SU-DHL-6 (cell line): ENCODE data around the gene BLTP2.

Source experiments
- H2AFZ ChIP-seq: fragments of 200-600 bp; sonication (generic); 2 replicates; pipeline ENCODE4 v1.6.1; 2014; ENCODE audit warnings: low read depth, mild to moderate bottlenecking, moderate library complexity, mixed read lengths, antibody characterized with exemption, low read length; ENCODE audit not compliant: severe bottlenecking
- H3F3A ChIP-seq: fragments of 200-600 bp; shearing (Covaris generic); 2 replicates; pipeline ENCODE4 v1.6.0; 2016; ENCODE audit warnings: antibody characterized with exemption, mild to moderate bottlenecking; ENCODE audit not compliant: insufficient read depth
- H3K27ac ChIP-seq: fragments of 200-600 bp; sonication (generic); 2 replicates; pipeline ENCODE4 v1.5.1; 2016; ENCODE audit warnings: low read depth, mild to moderate bottlenecking, low read length, moderate library complexity, mixed read lengths
- H3K27me3 ChIP-seq: fragments of 200-600 bp; sonication (generic), shearing (Covaris generic); 2 replicates; pipeline ENCODE4 v1.6.0; 2014; ENCODE audit warnings: mild to moderate bottlenecking, low read length
- H3K36me3 ChIP-seq: fragments of 200-600 bp; sonication (generic); 2 replicates; pipeline ENCODE4 v1.6.1; 2014; ENCODE audit warnings: mild to moderate bottlenecking, low read length, mixed read lengths
- H3K4me2 ChIP-seq: fragments of 300-600, 200-600 bp; shearing (Covaris generic), sonication (generic); 2 replicates; pipeline ENCODE4 v1.6.0; 2014; ENCODE audit warnings: low read length, low read depth, mild to moderate bottlenecking; ENCODE audit not compliant: poor library complexity, severe bottlenecking
- H3K4me3 ChIP-seq: fragments of 200-600 bp; sonication (generic); 2 replicates; pipeline ENCODE4 v1.5.1; 2014; ENCODE audit warnings: antibody characterized with exemption, low read length, mild to moderate bottlenecking, mixed read lengths; ENCODE audit not compliant: insufficient read depth, poor library complexity, severe bottlenecking
- H3K79me2 ChIP-seq: fragments of 200-600 bp; sonication (generic); 2 replicates; pipeline ENCODE4 v1.6.1; 2014; ENCODE audit warnings: mild to moderate bottlenecking, low read length, moderate library complexity; ENCODE audit not compliant: insufficient read depth
- H3K9ac ChIP-seq: fragments of 200-600 bp; sonication (generic); 2 replicates; pipeline ENCODE4 v1.7.0; 2014; ENCODE audit warnings: mild to moderate bottlenecking, low read length
- H3K9me2 ChIP-seq: fragments of 200-600 bp; sonication (generic); replicated peaks from 2 replicates; pipeline ENCODE4 v1.6.1; 2014; ENCODE audit warnings: low read length; ENCODE audit not compliant: insufficient read depth
- H3K9me3 ChIP-seq: fragments of 200-600 bp; sonication (generic); 2 replicates; pipeline ENCODE4 v1.6.1; 2014; ENCODE audit warnings: low read length, mixed read lengths; ENCODE audit not compliant: insufficient read depth
- H4K20me1 ChIP-seq: fragments of 200-600 bp; sonication (generic); 2 replicates; pipeline ENCODE4 v1.6.1; 2014; ENCODE audit warnings: low read depth, mild to moderate bottlenecking, antibody characterized with exemption, low read length, moderate library complexity, mixed read lengths
- EZH2phosphoT487 ChIP-seq: fragments of 200-600 bp; sonication (generic), shearing (Covaris generic); conservative IDR thresholded peaks from 2 replicates; pipeline ENCODE4 v1.6.1; 2018; ENCODE audit warnings: mild to moderate bottlenecking, antibody characterized with exemption, low read length, moderate library complexity, mixed read lengths
- TF ChIP-seq, protein P1 (sequence below): fragments of 200-600 bp; sonication (generic); IDR thresholded peaks from one replicate; pipeline ENCODE4 v1.5.1; 2017; ENCODE audit warnings: antibody characterized with exemption, mild to moderate bottlenecking, low read length, moderate library complexity; ENCODE audit not compliant: insufficient read depth, poor library complexity, severe bottlenecking

BLTP2 gene

DNA sequence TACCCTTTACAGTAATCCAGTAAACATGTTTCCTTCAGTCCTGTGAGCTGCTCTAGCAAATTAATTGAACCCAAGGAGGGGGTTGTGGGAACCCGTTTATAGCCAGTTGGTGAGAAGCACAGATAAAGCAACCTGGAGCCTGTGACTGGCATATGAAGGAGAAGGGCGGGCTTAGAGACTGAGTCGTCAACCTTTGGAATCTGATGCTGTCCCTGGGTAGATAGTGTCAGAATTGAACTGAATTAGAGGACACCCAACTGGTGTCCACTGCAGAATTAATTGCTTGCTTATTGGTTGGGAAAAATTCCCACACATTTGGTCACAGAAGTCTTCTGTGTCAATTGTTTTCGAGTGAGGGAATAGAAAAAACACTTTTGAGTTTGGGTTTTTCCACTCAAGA is 18.1 kb downstream of the BLTP2 start:
- TF ChIP-seq, protein P1, sequence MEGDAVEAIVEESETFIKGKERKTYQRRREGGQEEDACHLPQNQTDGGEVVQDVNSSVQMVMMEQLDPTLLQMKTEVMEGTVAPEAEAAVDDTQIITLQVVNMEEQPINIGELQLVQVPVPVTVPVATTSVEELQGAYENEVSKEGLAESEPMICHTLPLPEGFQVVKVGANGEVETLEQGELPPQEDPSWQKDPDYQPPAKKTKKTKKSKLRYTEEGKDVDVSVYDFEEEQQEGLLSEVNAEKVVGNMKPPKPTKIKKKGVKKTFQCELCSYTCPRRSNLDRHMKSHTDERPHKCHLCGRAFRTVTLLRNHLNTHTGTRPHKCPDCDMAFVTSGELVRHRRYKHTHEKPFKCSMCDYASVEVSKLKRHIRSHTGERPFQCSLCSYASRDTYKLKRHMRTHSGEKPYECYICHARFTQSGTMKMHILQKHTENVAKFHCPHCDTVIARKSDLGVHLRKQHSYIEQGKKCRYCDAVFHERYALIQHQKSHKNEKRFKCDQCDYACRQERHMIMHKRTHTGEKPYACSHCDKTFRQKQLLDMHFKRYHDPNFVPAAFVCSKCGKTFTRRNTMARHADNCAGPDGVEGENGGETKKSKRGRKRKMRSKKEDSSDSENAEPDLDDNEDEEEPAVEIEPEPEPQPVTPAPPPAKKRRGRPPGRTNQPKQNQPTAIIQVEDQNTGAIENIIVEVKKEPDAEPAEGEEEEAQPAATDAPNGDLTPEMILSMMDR: no peak
- no peak for TF ChIP-seq EZH2phosphoT487
- Histone ChIP-seq H3K27ac (no peak overlapping the region), H3K79me2 (no peaks in the 10 kb centered on the region; the same call in 1 of the 2 replicates), H2AFZ (no peak overlapping the region), H3K4me2 (no peak overlapping the region), H4K20me1 (no peaks in the 10 kb centered on the region), H3K9me3 (no peaks in the 10 kb centered on the region), H3F3A (no peaks in the 10 kb centered on the region), H3K27me3 (no peaks in the 10 kb centered on the region), H3K36me3 (peaks cover 25% of the 10 kb centered on the region), H3K4me3 (no peak overlapping the region), H3K9me2 (no peaks in the 10 kb centered on the region), H3K9ac (no peak overlapping the region)

DNA sequence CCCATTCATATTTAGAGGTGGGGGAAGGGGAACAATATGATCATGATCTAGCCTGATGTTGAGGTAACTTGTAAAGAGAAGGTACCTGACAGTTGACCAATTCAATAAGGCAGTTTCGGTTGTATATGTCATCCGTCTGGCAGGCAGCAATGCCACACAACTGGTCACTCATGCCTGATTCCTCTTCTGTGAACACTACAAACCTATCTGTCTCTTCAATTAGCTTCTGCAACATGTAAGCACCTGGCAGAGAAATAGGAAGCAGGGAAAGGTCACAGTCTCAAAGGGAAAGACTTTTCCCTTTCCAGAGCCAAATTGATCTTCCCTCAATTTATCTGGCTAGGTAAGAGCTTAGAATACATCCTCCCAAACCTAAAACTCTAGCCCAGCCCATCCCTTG is 20.8 kb downstream of the BLTP2 start:
- no peaks in the 10 kb centered on the region for H3F3A ChIP-seq
- no peak overlapping the region for H3K27ac ChIP-seq
- H3K36me3 ChIP-seq: peaks cover 43% of the 10 kb centered on the region
- H4K20me1 ChIP-seq: no peaks in the 10 kb centered on the region
- H3K79me2 ChIP-seq: no peaks in the 10 kb centered on the region; the same call in 1 of the 2 replicates
- H2AFZ ChIP-seq: no peak overlapping the region
- no peak for TF ChIP-seq EZH2phosphoT487
- TF ChIP-seq, protein P1: no peak
- H3K9me2 ChIP-seq: no peaks in the 10 kb centered on the region
- H3K9ac ChIP-seq: no peak overlapping the region
- no peaks in the 10 kb centered on the region for H3K27me3 ChIP-seq
- no peaks in the 10 kb centered on the region for H3K9me3 ChIP-seq
- no peak overlapping the region for H3K4me2 ChIP-seq
- no peak overlapping the region for H3K4me3 ChIP-seq

DNA sequence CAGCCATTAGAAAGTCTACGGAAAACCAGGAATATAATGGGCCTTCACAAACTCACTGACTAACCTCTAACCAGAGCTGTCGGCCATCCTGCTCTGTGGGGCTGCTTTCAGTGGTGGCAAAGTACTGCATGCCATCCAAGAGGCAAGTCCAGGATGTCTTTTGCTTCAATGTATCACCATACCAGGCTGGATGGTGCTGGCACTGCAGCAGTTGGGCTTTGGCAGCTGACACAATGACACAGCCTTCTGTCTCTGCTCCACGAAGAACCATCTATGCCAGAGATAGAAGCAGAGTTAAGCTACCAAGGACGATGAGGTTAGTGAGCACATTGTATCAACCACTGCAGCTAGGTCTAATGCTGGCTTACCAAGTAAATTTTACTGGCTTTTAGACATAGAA is 21.3 kb downstream of the BLTP2 start:
- Histone ChIP-seq H3K27me3 (no peaks in the 10 kb centered on the region), H3F3A (no peaks in the 10 kb centered on the region), H3K27ac (no peak overlapping the region), H3K9ac (no peak overlapping the region), H3K36me3 (peaks cover 48% of the 10 kb centered on the region), H3K9me2 (no peaks in the 10 kb centered on the region), H3K79me2 (no peaks in the 10 kb centered on the region; the same call in 1 of the 2 replicates), H4K20me1 (no peaks in the 10 kb centered on the region), H3K4me2 (no peak overlapping the region), H2AFZ (no peak overlapping the region), H3K4me3 (no peak overlapping the region), H3K9me3 (no peaks in the 10 kb centered on the region)
- TF ChIP-seq, protein P1: no peak
- TF ChIP-seq EZH2phosphoT487: no peak
